ENCODE data around the gene DDTL.
"Not testable (repeated sequence)": the region's sequence is repeated elsewhere in the genome, so short reads cannot be mapped to it uniquely, and the experiment has no call there.

The DDTL gene

GRCh38 chr22:23966568-23966967 lies at the start of gene DDTL:
Gene DDTL (plus strand): TSS chr22:23966888. CDS start chr22:23966915, 27 bp downstream.
- not testable (repeated sequence) for DNase-seq (ENCODE audit: low spot score)

DNA sequence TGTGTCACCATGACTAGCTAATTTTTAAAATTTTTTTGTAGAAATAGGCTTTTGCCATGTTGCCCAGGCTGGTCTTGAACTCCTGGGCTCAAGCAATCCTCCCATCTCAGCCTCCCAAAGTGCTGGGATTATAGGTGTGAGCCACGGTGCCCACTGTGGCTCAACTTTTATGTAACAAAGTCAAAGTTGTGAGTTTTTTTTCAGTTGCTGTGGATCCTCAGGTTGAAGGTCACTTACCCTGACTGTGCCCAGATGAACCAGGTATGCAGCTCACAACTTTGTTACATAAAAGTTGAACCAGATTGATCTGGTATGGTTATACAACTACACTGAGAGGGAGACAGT lies 46.4 kb upstream of the DDTL start:
- not testable (repeated sequence) for DNase-seq (ENCODE audit: low spot score)

DNA sequence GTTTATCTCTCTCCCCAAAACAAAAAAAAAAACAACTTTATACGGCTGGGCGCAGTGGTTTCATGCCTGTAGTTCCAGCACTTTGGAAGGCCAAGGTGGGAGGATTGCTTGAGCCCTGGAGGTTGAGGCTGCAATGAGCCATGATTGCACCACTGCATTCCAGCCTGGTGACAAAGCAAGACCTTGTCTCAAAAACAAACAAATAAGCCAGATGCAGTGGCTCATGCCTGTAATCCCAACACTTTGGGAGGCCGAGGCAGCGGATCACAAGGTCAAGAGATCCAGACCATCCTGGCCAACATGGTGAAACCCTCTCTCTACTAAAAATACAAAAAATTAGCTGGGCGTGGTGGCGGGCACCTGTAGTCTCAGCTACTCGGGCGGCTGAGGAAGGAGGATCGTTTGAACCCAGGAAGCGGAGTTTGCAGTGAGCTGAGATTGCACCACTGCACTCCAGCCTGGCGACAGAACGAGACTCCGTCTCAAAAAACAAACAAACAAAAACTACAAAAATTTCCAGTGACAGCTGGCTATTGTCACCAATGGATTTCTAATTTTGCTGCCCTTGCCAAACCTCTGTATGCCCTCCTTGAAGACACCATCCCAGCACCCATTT lies 45.0 kb upstream of the DDTL start:
- not testable (repeated sequence) for DNase-seq (ENCODE audit: low spot score)

- no peak for DNase-seq (ENCODE audit: low spot score)
These were observed 43.8 kb upstream of the DDTL start for GRCh38 chr22:23922921-23923320.

- no peak for DNase-seq (ENCODE audit: low spot score)
These were observed 41.6 kb upstream of the DDTL start for GRCh38 chr22:23925020-23925606.

GRCh38 chr22:23926561-23926960 lies 40.1 kb upstream of the DDTL start:
- DNase-seq (ENCODE audit: low spot score): no peak

- no peak for DNase-seq (ENCODE audit: low spot score)
These were observed 28.2 kb upstream of the DDTL start for GRCh38 chr22:23938328-23939016.

GRCh38 chr22:23939017-23939357 lies 27.7 kb upstream of the DDTL start:
- no peak for DNase-seq (ENCODE audit: low spot score)

DNA sequence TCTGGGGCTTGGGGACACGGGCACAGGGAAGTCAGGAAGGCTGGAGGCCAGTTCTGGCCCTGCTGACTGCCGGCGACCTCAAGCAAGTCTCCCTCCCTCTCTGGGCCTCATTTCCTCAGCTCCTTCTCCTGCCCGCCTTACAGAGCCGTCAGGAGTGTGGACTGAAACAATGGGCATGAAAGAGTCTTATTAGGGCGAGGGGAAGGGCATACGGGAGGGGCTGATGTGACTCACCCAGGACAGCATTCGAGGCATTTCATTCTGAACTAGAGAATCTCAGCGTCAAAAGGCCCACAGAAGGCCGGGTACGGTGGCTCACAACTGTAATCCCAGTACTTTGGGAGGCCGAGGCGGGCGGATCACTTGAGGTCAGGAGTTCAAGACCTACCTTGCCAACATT lies 26.5 kb upstream of the DDTL start:
- DNase-seq (ENCODE audit: low spot score): not testable (repeated sequence)

DNA sequence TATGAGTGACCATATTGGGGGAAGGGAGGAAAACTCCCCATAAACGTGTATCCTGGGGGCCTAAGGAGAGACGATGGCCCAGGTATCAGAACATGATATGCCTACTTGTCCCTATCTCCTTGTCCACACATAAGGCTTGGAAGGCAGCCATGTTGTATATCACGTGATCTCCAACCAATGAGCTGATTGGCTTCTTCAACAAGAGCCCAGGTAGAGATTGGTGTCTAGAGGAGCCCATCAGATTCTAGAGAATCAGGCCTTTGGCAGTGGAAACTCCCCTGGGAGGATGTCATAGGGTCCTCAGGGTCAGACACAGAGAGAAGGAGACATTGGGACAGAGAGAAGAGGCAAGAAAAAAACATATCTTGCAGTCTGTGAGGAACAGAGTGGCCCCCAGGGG lies 19.3 kb upstream of the DDTL start:
- DNase-seq (ENCODE audit: low spot score): not testable (repeated sequence)

DNA sequence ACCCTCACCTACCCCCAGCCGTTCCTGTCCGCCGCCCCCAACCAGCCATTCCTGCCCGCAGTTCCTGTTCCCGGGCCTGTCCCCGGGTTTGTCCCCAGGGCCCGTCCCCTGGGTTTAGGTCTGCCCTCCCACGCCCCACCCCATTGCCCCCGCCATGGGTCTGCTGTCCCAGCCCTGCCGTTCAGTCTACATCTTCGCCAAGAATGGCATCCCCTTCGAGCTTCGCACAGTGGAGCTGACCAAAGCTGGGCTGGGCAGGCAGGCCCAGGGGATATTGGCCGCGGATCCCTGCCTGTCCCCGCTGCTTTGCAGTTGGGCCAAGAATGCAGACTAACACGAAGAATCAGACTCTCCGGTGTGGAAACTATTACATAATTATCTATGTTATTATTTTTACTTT lies 16.9 kb upstream of the DDTL start:
- not testable (repeated sequence) for DNase-seq (ENCODE audit: low spot score)

GRCh38 chr22:23951383-23951782 lies 15.3 kb upstream of the DDTL start:
- not testable (repeated sequence) for DNase-seq (ENCODE audit: low spot score)

GRCh38 chr22:23952794-23953405 lies 13.8 kb upstream of the DDTL start:
- not testable (repeated sequence) for DNase-seq (ENCODE audit: low spot score)

- DNase-seq (ENCODE audit: low spot score): not testable (repeated sequence)
These were observed 13.2 kb upstream of the DDTL start for GRCh38 chr22:23953485-23953884.

GRCh38 chr22:23954193-23954990 lies 12.3 kb upstream of the DDTL start:
- not testable (repeated sequence) for DNase-seq (ENCODE audit: low spot score)

DNA sequence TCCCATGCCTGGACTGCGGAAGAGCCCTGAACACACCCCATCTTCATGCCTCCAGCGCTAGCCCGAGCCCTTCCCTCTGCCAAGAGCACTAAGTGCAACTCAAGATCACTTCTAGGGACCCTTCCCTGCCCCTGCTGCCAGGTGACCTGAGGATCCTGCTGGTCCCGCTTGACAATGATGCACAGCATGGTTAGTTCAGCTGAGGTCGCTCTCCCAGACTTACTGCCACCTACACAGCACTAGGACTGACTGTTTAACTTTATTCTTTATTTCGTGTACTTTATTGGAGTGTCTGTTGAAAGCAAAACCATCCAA lies 11.7 kb upstream of the DDTL start:
- DNase-seq (ENCODE audit: low spot score): not testable (repeated sequence)

GRCh38 chr22:23955886-23956285 lies 10.8 kb upstream of the DDTL start:
- DNase-seq (ENCODE audit: low spot score): not testable (repeated sequence)

DNA sequence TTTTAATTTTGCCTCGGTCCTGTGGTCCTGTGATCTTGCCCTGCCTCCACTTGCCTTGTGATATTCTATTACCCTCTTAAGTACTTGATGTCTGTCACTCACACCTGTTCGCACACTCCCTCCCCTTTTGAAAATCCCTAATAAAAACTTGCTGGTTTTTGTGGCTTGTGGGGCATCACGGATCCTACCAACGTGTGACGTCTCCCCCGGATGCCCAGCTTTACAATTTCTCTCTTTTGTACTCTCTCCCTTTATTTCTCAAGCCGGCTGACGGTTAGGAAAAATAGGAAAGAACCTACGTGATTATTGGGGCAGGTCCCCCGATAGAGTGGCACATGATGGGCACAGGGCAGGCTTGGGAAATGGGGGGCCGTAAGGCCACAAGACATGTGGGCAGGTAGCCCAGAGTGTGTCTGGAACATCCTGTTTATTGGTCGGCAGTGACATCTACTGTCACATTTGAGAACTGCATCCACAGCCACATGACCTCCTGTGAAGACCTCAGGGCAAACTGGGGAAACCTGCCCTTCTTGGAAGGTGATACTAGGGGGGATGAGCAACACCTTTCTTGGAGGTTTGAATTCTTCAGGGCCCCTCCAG lies 10.3 kb upstream of the DDTL start:
- peak; percentile 89 for DNase-seq (ENCODE audit: low spot score)

DNA sequence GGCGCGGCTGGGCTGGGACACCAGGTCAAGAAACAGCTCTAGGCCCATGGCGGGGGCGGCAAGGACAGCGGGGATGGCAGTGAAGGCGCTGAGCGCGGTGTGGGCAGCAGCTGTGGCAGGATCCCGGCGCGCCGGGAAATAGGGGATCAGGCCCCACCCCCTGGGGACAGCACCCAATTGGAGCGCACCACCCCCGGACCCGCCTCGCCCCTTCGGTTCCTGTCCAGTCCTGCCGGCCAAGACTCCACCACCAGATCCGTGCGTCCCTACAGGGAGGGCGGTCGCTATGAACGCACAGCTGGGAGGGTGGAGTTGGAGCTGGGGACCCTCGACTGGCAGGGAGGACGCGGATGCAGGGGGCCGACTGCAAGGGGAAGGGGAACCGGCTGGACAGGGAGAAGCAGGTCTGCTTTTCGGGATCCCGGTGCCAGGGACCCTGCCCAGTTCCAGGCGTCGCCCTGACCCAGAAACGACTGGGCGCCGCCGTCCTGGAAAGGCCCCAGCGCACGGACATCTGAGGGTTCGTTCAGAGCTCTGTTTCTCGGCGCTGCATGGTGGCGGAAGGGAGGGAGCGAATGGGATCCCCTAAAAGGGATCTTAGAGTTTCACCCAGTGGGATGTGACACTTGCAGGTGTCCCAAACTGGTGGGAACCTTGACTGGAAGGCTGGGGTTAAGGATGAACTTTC lies 5.5 kb upstream of the DDTL start, which contains the start of gene GSTT2B:
GSTT2B (minus strand) TSS at position 112 of the 688 bp plus-strand sequence; CDS start at position 48, 64 bp downstream.
- not testable (repeated sequence) for DNase-seq (ENCODE audit: low spot score)

GRCh38 chr22:23966094-23966493 lies 594 bp upstream of the DDTL start:
- not testable (repeated sequence) for DNase-seq (ENCODE audit: low spot score)

DNA sequence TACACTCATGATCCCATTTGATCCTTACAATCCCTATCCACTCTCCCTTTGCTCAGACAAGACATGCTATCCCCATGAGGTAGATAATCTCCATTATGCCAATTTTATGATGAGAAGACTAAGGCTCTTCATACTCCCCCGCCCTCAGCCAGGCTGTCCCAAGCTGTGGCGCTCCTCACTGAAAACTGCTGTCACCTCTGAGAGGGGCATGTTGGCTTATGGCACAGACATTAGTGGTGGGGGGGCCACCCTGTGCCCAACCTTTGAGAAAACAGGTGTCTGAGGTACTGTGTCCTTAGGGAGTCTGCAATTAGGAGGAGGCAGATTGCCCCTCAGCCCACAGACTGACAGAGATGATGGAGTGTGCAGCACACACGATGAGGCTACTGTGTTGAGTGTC lies 2.4 kb downstream of the DDTL start:
- no peak for DNase-seq (ENCODE audit: low spot score)
